B cell (primary cell): ENCODE data around the gene HPS3. TPM values are rescaled to one million over a fixed set of nuclear protein-coding genes. Genes with fewer than 3 reads are reported as not detected.

ENCODE experiments used
- ATAC-seq: fragments of 200-7000 bp; cut with Tn5 transposase; one replicate; pipeline ENCODE4 v1.10.0; 2021; ENCODE audit warnings: low read depth, mild to moderate bottlenecking, moderate number of reproducible peaks, moderate library complexity
- CTCF ChIA-PET: fragments of 350-600 bp; sonication (Branson Sonifier 250); formaldehyde crosslinking; loops from one replicate; lab custom pipeline; 2021; ENCODE audit warnings: antibody characterized with exemption, inconsistent platforms; lab: Charles Lee
- POLR2A ChIA-PET: fragments of 350-600 bp; sonication (Branson Sonifier 250); formaldehyde crosslinking; loops from one replicate; lab custom pipeline; 2021; ENCODE audit warnings: antibody characterized with exemption; lab: Charles Lee
- DNase-seq: peaks from one replicate; pipeline ENCODE4 v3.0.0; 2013
- H2AFZ ChIP-seq: 2 replicates; pipeline ENCODE4 v1.6.1; 2012; ENCODE audit warnings: mild to moderate bottlenecking, low read depth, low read length; ENCODE audit not compliant: insufficient read depth, poor library complexity, severe bottlenecking
- H3K27ac ChIP-seq, 2 donors: 1 replicate in 1 of 2; 2 replicates in 1 of 2; pipeline ENCODE4 v1.5.1; 2012 to 2013; ENCODE audit warnings: low read length in 2 of 2, mild to moderate bottlenecking in 2 of 2, moderate library complexity in 1 of 2
- H3K27me3 ChIP-seq, 4 experiments: fragments of 200-600 bp in 1 of 4; sonication (generic) in 1 of 4; replicated peaks in 1 of 4; 1 replicate in 2 of 4; 2 replicates in 2 of 4; pipeline versions ENCODE4 v1.6.1 to v1.7.0; 2013 to 2016; ENCODE audit warnings: low read length in 3 of 4, mild to moderate bottlenecking in 2 of 4, mixed read lengths in 1 of 4, moderate library complexity in 1 of 4; ENCODE audit not compliant: insufficient read depth in 4 of 4, control insufficient read depth in 3 of 4; ENCODE audit errors: control extremely low read depth in 1 of 4
- H3K36me3 ChIP-seq, 2 experiments: replicated peaks in 1 of 2; 1 replicate in 1 of 2; 2 replicates in 1 of 2; pipeline versions ENCODE4 v1.6.1 to v1.7.1; 2013; ENCODE audit warnings: low read length in 1 of 2; ENCODE audit not compliant: insufficient read depth in 2 of 2, control insufficient read depth in 1 of 2; ENCODE audit errors: control extremely low read depth in 1 of 2, extremely low read depth in 1 of 2
- H3K4me1 ChIP-seq, 2 donors: fragments of 200-600 bp in 1 of 2; sonication (generic) in 1 of 2; 1 replicate in 1 of 2; 2 replicates in 1 of 2; pipeline versions ENCODE4 v1.5.1 to v1.6.1; 2013 to 2017; ENCODE audit warnings: low read length in 2 of 2; ENCODE audit not compliant: control insufficient read depth in 2 of 2, insufficient read depth in 2 of 2
- H3K4me2 ChIP-seq: replicated peaks from 2 replicates; pipeline ENCODE3; 2012; ENCODE audit warnings: mild to moderate bottlenecking, low read depth, low read length; ENCODE audit not compliant: poor library complexity, severe bottlenecking
- H3K4me3 ChIP-seq, 5 experiments: fragments of 200-600 bp in 1 of 5; sonication (generic) in 1 of 5; 1 replicate in 3 of 5; 2 replicates in 2 of 5; pipeline versions ENCODE4 v1.5.1 to v1.7.0; 2011 to 2016; ENCODE audit warnings: low read length in 4 of 5, mild to moderate bottlenecking in 4 of 5, low read depth in 2 of 5, control low read depth in 1 of 5, moderate library complexity in 1 of 5; ENCODE audit not compliant: insufficient read depth in 1 of 5; ENCODE audit errors: control extremely low read depth in 1 of 5, extremely low read depth in 1 of 5
- H3K79me2 ChIP-seq: fragments of 200-600 bp; sonication (generic); one replicate; pipeline ENCODE4 v1.6.0; 2016; ENCODE audit warnings: low read length; ENCODE audit not compliant: control insufficient read depth, insufficient read depth
- H3K9ac ChIP-seq: fragments of 200-600 bp; sonication (generic); 2 replicates; pipeline ENCODE4 v1.6.1; 2017; ENCODE audit warnings: mild to moderate bottlenecking, low read length, moderate library complexity
- H3K9me3 ChIP-seq, 3 donors: one replicate each; pipeline versions ENCODE4 v1.6.1 to v1.7.1; 2013; ENCODE audit warnings: low read length in 2 of 3; ENCODE audit not compliant: control insufficient read depth in 2 of 3, insufficient read depth in 1 of 3; ENCODE audit errors: control extremely low read depth in 1 of 3
- H4K20me1 ChIP-seq: 2 replicates; pipeline ENCODE4 v1.6.0; 2012; ENCODE audit warnings: mild to moderate bottlenecking, low read length; ENCODE audit not compliant: insufficient read depth, control insufficient read depth, poor library complexity, severe bottlenecking
- H3K27ac Mint-ChIP-seq: one replicate; pipeline ENCODE4 v1.8.0; 2021; ENCODE audit warnings: mixed read lengths
- H3K27me3 Mint-ChIP-seq: one replicate; pipeline ENCODE4 v1.8.0; 2021; ENCODE audit warnings: mixed read lengths
- H3K4me1 Mint-ChIP-seq: one replicate; pipeline ENCODE4 v1.8.0; 2021; ENCODE audit warnings: mixed read lengths
- H3K4me3 Mint-ChIP-seq: one replicate; pipeline ENCODE4 v1.8.0; 2021; ENCODE audit warnings: mixed read lengths
- H3K9me3 Mint-ChIP-seq: one replicate; pipeline ENCODE4 v1.8.0; 2022; ENCODE audit warnings: mixed read lengths; ENCODE audit not compliant: insufficient read depth
- EZH2 ChIP-seq: IDR thresholded peaks from 2 replicates; pipeline ENCODE4 v1.6.1; 2012; ENCODE audit warnings: borderline replicate concordance, low read depth, mild to moderate bottlenecking, moderate library complexity, low read length; ENCODE audit not compliant: insufficient read depth, poor library complexity, severe bottlenecking
- WGBS: methylation state at CpG from one replicate; pipeline ENCODE4 v1.1.5; 2013; ENCODE audit warnings: missing lambda C conversion rate; ENCODE audit not compliant: insufficient coverage; 5-methylcytosine and 5-hydroxymethylcytosine counted together
- intact Hi-C: fragments of 100-400 bp; cut with micrococcal nuclease; formaldehyde crosslinking; loops from one replicate; pipeline ENCODE4 v1.10.0; 2022
- polyA plus RNA-seq: library from polyadenylated mRNA; depleted of rRNA; stranded (reverse); fragments of >200 nt; gene quantifications from 2 replicates; pipeline ENCODE4 v1.2.3, GENCODE V29; 2012
- total RNA-seq, 2 donors: library from RNA; stranded (reverse); fragments of 120-200 nt in 1 of 2; gene quantifications; 1 replicate in 1 of 2; 2 replicates in 1 of 2; pipeline versions ENCODE4 v1.2.3 to v1.2.4, GENCODE V29; 2013 to 2022
- TF ChIP-seq, protein P1 (sequence below): fragments of 200-600 bp; IDR thresholded peaks from one replicate; pipeline ENCODE4 v1.8.0; 2022; ENCODE audit warnings: antibody characterized with exemption, mild to moderate bottlenecking

The HPS3 gene
- total and polyA plus RNA-seq, 2 donors (not counting 1 experiment from before 2014, with no cell fraction given) = 28.9 to 48.1 TPM

DNA sequence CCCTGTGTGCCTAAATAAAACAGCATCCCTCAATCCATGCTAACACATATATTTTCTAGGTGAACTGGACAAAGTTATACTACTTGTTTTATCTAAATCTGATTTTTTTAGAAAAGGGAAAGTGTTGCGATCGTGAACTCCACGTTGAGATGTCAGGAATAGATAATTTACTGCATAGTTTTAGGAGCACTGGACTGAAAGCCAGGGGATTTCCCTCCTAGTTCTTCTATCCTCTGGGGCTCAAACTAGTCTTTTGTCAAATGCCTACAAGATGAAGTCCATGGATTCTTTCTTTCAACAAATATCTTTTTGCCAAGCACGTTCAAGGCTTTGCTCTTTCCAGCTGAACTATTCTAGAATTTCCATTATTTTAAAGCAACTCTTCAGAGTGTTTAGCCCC, 617 bp upstream of the HPS3 start:
- peak overlapping the region; percentile 87 for H3K27ac Mint-ChIP-seq
- H3K9me3 Mint-ChIP-seq = no peaks in the 10 kb centered on the region
- no peak for DNase-seq
- Histone ChIP-seq H3K4me2 (peak overlapping the region; percentile 86), H3K9ac (peak overlapping the region; percentile 87), H3K27ac (peak overlapping the region; percentile 52 to 82), H3K79me2 (peaks cover 52% of the 10 kb centered on the region), H4K20me1 (no peaks in the 10 kb centered on the region), H3K4me3 (peak overlapping the region; percentile 57 to 98 (median 97)), H2AFZ (peak overlapping the region; percentile 91), H3K4me1 (peaks cover 32 to 36% of the 10 kb centered on the region in 2 donors), H3K27me3 (no peaks in the 10 kb centered on the region), H3K9me3 (no peaks in the 10 kb centered on the region), H3K36me3 (no peaks in the 10 kb centered on the region)
- ChIA-PET CTCF (interaction anchor here (1.5 to 3.1 kb wide), 5 partner anchors 9 to 146 kb away, joined by 4 to 36 read pairs (median 13); partner anchors contain the start of gene GYG1), POLR2A (interaction anchor here (1.2 to 2.4 kb wide), 4 partner anchors 18 to 116 kb away, joined by 3 to 16 read pairs (median 6); partner anchors contain the start of gene HLTF)
- peaks cover 42% of the 10 kb centered on the region for H3K4me1 Mint-ChIP-seq
- peak; percentile 3 for ATAC-seq
- intact Hi-C loops = loop anchor here (1.0 to 10.0 kb wide), 7 partner anchors 9 to 356 kb away; partner anchors contain the start of genes GYG1 and HLTF
- no peaks in the 10 kb centered on the region for H3K27me3 Mint-ChIP-seq
- 0% methylated on average over 2 of the region's 4 CpGs for WGBS
- peak overlapping the region; percentile 90 for H3K4me3 Mint-ChIP-seq
- TF ChIP-seq, protein P1, sequence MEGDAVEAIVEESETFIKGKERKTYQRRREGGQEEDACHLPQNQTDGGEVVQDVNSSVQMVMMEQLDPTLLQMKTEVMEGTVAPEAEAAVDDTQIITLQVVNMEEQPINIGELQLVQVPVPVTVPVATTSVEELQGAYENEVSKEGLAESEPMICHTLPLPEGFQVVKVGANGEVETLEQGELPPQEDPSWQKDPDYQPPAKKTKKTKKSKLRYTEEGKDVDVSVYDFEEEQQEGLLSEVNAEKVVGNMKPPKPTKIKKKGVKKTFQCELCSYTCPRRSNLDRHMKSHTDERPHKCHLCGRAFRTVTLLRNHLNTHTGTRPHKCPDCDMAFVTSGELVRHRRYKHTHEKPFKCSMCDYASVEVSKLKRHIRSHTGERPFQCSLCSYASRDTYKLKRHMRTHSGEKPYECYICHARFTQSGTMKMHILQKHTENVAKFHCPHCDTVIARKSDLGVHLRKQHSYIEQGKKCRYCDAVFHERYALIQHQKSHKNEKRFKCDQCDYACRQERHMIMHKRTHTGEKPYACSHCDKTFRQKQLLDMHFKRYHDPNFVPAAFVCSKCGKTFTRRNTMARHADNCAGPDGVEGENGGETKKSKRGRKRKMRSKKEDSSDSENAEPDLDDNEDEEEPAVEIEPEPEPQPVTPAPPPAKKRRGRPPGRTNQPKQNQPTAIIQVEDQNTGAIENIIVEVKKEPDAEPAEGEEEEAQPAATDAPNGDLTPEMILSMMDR = no peak

DNA sequence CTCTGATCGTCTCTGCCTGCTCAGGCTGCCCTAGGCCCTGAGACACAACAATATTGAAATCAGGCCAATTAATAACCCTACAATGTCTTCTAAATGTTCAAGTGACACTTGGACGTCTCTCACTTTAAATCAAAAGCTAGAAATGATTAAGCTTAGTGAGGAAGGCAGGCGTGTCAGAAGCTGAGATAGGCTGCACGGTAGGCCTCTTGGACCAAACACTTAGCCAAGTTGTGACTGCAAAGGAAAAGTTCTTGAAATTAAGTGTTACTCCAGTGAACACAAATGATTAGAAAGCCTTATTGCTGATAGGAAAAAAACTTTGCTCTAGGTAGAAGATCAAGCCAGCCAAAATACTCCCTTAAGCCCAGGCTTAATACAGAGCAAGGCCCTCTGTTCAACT, 2.2 kb downstream of the HPS3 start:
- H3K4me1 Mint-ChIP-seq = peaks cover 62% of the 10 kb centered on the region
- no peaks in the 10 kb centered on the region for H3K27me3 Mint-ChIP-seq
- POLR2A ChIA-PET = no interaction called here

More for the DNA sequence above, 2.2 kb downstream of the HPS3 start:
- Histone ChIP-seq H4K20me1 (peaks cover 16% of the 10 kb centered on the region), H3K27me3 (no peaks in the 10 kb centered on the region), H3K9me3 (no peaks in the 10 kb centered on the region), H3K4me3 (peak overlapping the region in 1 of 5 experiments; percentile 11), H3K79me2 (peaks cover 79% of the 10 kb centered on the region), H3K36me3 (peaks cover 0 to 5% of the 10 kb centered on the region in 2 experiments), H2AFZ (peak overlapping the region; percentile 0), H3K27ac (peak overlapping the region in 1 of 2 donors; percentile 82), H3K9ac (peak overlapping the region; percentile 19), H3K4me1 (peaks cover 32 to 42% of the 10 kb centered on the region in 2 donors), H3K4me2 (peak overlapping the region; percentile 86)
- Mint-ChIP-seq H3K27ac (peak overlapping the region; percentile 87), H3K9me3 (no peaks in the 10 kb centered on the region), H3K4me3 (peak overlapping the region; percentile 90)
- intact Hi-C loops = no loop called here
- ATAC-seq (no peak), DNase-seq (no peak)
- no peak for TF ChIP-seq EZH2
- TF ChIP-seq, protein P1 = no peak
- 68% methylated on average over 3 of the region's 4 CpGs for WGBS
- CTCF ChIA-PET = interaction anchor here (0.7 to 1.1 kb wide), 7 partner anchors 9 to 639 kb away, joined by 3 to 10 read pairs (median 3); no protein-coding TSS in a partner anchor
